ENCODE measurements around the gene COPRS. TPM values are rescaled to one million over a fixed set of nuclear protein-coding genes. Genes with fewer than 3 reads are reported as not detected.

COPRS gene
- total RNA-seq, 1 experiment from 2014 or later: 37.5 TPM

GRCh38 chr17:31835984-31836383 lies 23.1 kb downstream of the COPRS start:
- peaks cover 5% of the 10 kb centered on the region for H3K27me3 Mint-ChIP-seq (ENCODE audit: low read depth)
- peaks cover 12% of the 10 kb centered on the region for H3K9me3 Mint-ChIP-seq
- no peak overlapping the region for H3K27ac Mint-ChIP-seq
- H3K36me3 Mint-ChIP-seq: no peaks in the 10 kb centered on the region; the same call in 1 of the 2 replicates
- H3K4me1 Mint-ChIP-seq: no peaks in the 10 kb centered on the region
- ChIA-PET POLR2A (interaction anchor here (0.6 kb wide), 1 partner anchor 37 kb away, joined by 3 read pairs; no protein-coding TSS in a partner anchor), CTCF (no interaction called here)
- H3K4me3 Mint-ChIP-seq: no peak overlapping the region
- no peak for TF ChIP-seq GABPB1 (CRISPR knock-in tag; IDR thresholded peaks at IDR 0.05)
- TF ChIP-seq ZNF671 (CRISPR knock-in tag; IDR thresholded peaks at IDR 0.05): no peak
- DNase-seq (ENCODE audit: low spot score): no peak
- no peak for ATAC-seq

GRCh38 chr17:31834448-31834847 lies 24.6 kb downstream of the COPRS start:
- no peak for TF ChIP-seq CDX4 (CRISPR knock-in tag; IDR thresholded peaks at IDR 0.05; ENCODE audit: borderline replicate concordance)
- no peak for TF ChIP-seq ZNF219 (CRISPR knock-in tag; IDR thresholded peaks at IDR 0.05; ENCODE audit: borderline replicate concordance)
- no peak for TF ChIP-seq SP1 (CRISPR knock-in tag; conservative IDR thresholded peaks at IDR 0.05)
- TF ChIP-seq CTCF (IDR thresholded peaks at IDR 0.05): no peak
- TF ChIP-seq ERG (CRISPR knock-in tag; IDR thresholded peaks at IDR 0.05): no peak
- no peak for TF ChIP-seq ZNF416 (CRISPR knock-in tag; IDR thresholded peaks at IDR 0.05)
- ATAC-seq: no peak
- DNase-seq (ENCODE audit: low spot score): no peak
- no peak overlapping the region for H3K27ac Mint-ChIP-seq
- H3K4me3 Mint-ChIP-seq: no peak overlapping the region
- H3K4me1 Mint-ChIP-seq: no peaks in the 10 kb centered on the region
- peaks cover 12% of the 10 kb centered on the region for H3K9me3 Mint-ChIP-seq
- no peaks in the 10 kb centered on the region; the same call in 1 of the 2 replicates for H3K36me3 Mint-ChIP-seq
- H3K27me3 Mint-ChIP-seq (ENCODE audit: low read depth): no peaks in the 10 kb centered on the region; the same call in 1 of the 2 replicates
- POLR2A ChIA-PET: no interaction called here
- CTCF ChIA-PET: interaction anchor here (5.1 kb wide), 1 partner anchor 8 kb away, joined by 27 read pairs; no protein-coding TSS in a partner anchor

GRCh38 chr17:31832746-31833145 lies 26.3 kb downstream of the COPRS start:
- H3K27me3 Mint-ChIP-seq (ENCODE audit: low read depth): no peaks in the 10 kb centered on the region; the same call in 1 of the 2 replicates
- CTCF ChIA-PET: interaction anchor here (0.6 to 5.1 kb wide), 2 partner anchors 10 to 137 kb away, joined by 3 to 27 read pairs; no protein-coding TSS in a partner anchor
- no peak overlapping the region for H3K27ac Mint-ChIP-seq
- DNase-seq (ENCODE audit: low spot score) (no peak), ATAC-seq (no peak)
- H3K36me3 Mint-ChIP-seq: no peaks in the 10 kb centered on the region; the same call in 1 of the 2 replicates
- H3K4me1 Mint-ChIP-seq: no peaks in the 10 kb centered on the region
- POLR2A ChIA-PET: no interaction called here
- no peak overlapping the region for H3K4me3 Mint-ChIP-seq
- H3K9me3 Mint-ChIP-seq: peaks cover 12% of the 10 kb centered on the region
- TF ChIP-seq ZNF263 (CRISPR knock-in tag; IDR thresholded peaks at IDR 0.05; ENCODE audit: low read depth) (no peak), ARID4B (CRISPR knock-in tag; IDR thresholded peaks at IDR 0.05; ENCODE audit: borderline replicate concordance) (no peak), ZNF425 (CRISPR knock-in tag; conservative IDR thresholded peaks at IDR 0.05) (no peak), GTF2I (CRISPR knock-in tag; conservative IDR thresholded peaks at IDR 0.05) (no peak), ZNF423 (CRISPR knock-in tag; IDR thresholded peaks at IDR 0.05) (no peak), ESRRA (CRISPR knock-in tag; IDR thresholded peaks at IDR 0.05; ENCODE audit: borderline replicate concordance) (no peak), MAX (CRISPR knock-in tag; IDR thresholded peaks at IDR 0.05) (no peak), KAT7 (CRISPR knock-in tag; IDR thresholded peaks at IDR 0.05; ENCODE audit: borderline replicate concordance) (no peak), JUN (CRISPR knock-in tag; IDR thresholded peaks at IDR 0.05) (no peak), ZNF416 (CRISPR knock-in tag; IDR thresholded peaks at IDR 0.05) (no peak), ZNF317 (CRISPR knock-in tag; IDR thresholded peaks at IDR 0.05; ENCODE audit: borderline replicate concordance, low read depth) (no peak), IRF2 (CRISPR knock-in tag; IDR thresholded peaks at IDR 0.05; ENCODE audit: borderline replicate concordance, low read depth) (no peak), ZNF219 (CRISPR knock-in tag; IDR thresholded peaks at IDR 0.05; ENCODE audit: borderline replicate concordance) (no peak)
